KOPT-K1 (cell line): Measurements from ENCODE around the gene FES.
"Not testable (repeated sequence)": the region's sequence is repeated elsewhere in the genome, so short reads cannot be mapped to it uniquely, and the experiment has no call there.

Experiments
- H3K27ac ChIP-seq: fragments of 200-600 bp; sonication (generic); 2 replicates; pipeline ENCODE4 v1.5.1; 2016; ENCODE audit warnings: antibody characterized with exemption, mild to moderate bottlenecking, low read depth, low read length; ENCODE audit not compliant: poor library complexity, severe bottlenecking
- H3K36me3 ChIP-seq: fragments of 200-600 bp; sonication (generic); 2 replicates; pipeline ENCODE4 v1.5.1; 2017; ENCODE audit warnings: antibody characterized with exemption, mild to moderate bottlenecking, low read length, moderate library complexity; ENCODE audit not compliant: insufficient read depth
- H3K9me3 ChIP-seq: fragments of 200-600 bp; sonication (generic); 2 replicates; pipeline ENCODE4 v1.5.1; 2017; ENCODE audit warnings: antibody characterized with exemption, low read length, mild to moderate bottlenecking; ENCODE audit not compliant: insufficient read depth, poor library complexity, severe bottlenecking

The FES gene

DNA sequence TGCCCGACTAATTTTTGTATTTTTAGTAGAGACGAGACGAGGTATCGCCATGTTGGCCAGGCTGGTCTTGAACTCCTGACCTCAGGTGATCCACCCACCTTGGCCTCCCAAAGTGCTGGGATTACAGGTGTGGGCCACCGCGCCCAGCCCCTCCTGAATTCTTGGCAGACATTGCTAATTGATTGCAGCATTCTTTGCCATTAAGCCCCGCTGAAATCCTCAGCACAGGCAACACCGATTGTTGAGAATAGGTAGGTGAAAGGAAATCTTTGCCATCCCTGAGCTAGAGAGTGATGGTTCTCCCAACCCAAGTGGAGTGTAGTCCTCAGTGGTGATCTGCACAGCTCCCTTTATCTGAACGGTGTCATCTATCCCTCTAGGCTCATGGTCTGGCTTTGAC, 20.4 kb downstream of the FES start:
- Histone ChIP-seq H3K9me3 (no peaks in the 10 kb centered on the region), H3K27ac (no peak overlapping the region), H3K36me3 (peaks cover 47% of the 10 kb centered on the region)

DNA sequence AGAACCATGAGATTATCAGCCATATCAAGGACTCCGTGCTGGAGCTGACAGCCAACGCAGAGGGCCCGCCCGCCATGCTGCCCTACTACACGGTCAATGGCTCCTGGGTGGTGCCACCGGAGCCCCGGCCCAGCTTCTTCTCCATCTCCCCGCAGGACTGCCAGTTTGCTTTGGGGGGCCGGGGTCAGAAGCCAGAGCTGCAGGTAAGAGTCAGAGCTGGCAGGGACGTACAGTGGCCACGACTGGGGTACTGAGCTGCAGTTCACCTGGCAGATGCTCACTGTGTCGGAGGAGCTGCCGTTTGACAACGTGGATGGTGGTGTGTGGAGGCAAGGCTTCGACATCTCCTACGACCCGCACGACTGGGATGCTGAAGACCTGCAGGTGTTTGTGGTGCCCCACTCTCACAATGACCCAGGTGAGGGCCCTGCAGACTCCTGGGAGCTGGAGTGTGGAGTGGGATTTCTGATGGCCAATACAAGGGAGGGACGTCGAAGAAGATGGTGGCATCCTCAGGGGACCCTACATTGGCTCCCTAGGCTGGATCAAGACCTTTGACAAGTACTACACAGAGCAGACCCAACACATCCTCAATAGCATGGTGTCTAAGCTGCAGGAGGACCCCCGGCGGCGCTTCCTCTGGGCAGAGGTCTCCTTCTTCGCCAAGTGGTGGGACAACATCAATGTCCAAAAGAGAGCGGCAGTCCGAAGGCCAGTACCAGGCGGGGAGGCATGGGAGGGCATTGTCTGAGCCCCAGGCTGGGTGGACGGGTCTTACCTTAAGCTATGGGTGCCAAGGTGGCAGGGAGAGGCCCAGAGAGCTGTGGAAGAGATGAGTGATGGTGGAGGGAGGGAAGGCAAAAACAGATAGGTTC, 21.2 kb downstream of the FES start:
- H3K36me3 ChIP-seq, result peaks cover 55% of the 10 kb centered on the region
- no peak overlapping the region for H3K27ac ChIP-seq
- H3K9me3 ChIP-seq, result no peaks in the 10 kb centered on the region

DNA sequence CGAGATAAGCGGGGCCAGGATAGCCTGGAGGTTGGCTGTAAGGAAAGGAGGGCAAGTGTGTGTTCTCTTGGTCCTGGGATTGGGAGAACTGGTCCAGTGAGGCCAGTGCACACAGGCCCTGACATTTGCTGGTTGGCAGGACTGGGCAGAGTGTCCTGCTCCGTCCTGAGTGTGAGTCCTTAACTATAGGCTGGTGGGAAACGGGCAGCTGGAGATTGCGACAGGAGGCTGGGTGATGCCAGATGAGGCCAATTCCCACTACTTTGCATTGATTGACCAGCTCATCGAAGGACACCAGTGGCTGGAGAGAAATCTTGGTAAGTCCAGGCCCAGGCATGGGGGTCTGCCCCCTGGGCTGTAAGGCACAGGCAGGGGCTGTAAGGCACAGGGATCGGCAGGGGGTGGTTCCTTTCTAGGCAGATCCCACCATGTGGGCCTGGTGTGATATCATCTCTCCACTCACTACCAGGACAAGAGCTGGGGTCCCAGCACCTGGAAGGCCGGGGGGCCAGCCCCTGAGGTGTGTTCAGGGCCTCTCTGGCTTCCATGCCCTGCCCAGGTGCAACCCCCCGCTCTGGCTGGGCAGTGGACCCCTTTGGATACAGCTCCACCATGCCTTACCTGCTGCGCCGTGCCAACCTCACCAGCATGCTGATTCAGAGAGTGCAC, 22.0 kb downstream of the FES start:
- H3K27ac ChIP-seq, result no peak overlapping the region
- peaks cover 63% of the 10 kb centered on the region for H3K36me3 ChIP-seq

DNA sequence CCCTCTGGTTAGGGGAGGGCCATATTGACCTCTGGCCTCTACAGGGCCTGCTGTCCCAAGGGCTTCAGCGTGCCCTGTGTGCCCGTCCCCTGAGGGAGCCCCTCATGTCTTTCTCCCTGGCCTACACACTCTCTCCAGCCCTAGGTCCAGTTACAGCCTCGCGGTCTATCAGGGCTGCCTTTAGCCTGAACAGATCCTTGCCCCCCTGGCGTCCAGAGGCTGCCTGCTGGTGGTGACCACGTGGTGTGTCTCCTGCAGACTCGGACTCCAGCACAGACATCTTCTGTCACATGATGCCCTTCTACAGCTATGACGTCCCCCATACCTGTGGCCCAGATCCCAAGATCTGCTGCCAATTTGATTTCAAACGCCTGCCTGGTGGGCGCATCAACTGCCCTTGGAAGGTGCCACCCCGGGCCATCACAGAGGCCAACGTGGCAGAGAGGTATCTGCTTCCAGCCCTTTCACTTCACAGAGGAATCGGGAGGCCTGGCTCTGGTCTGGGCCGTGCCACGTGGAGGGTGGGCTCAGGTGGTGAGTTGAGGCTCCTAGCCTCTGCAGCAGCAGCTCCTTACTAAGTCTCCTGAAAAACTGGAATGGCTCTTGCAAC, 22.9 kb downstream of the FES start:
- peaks cover 71% of the 10 kb centered on the region for H3K36me3 ChIP-seq
- no peaks in the 10 kb centered on the region for H3K9me3 ChIP-seq
- H3K27ac ChIP-seq, result no peak overlapping the region

More for the DNA sequence above, 22.0 kb downstream of the FES start:
- no peaks in the 10 kb centered on the region for H3K9me3 ChIP-seq

DNA sequence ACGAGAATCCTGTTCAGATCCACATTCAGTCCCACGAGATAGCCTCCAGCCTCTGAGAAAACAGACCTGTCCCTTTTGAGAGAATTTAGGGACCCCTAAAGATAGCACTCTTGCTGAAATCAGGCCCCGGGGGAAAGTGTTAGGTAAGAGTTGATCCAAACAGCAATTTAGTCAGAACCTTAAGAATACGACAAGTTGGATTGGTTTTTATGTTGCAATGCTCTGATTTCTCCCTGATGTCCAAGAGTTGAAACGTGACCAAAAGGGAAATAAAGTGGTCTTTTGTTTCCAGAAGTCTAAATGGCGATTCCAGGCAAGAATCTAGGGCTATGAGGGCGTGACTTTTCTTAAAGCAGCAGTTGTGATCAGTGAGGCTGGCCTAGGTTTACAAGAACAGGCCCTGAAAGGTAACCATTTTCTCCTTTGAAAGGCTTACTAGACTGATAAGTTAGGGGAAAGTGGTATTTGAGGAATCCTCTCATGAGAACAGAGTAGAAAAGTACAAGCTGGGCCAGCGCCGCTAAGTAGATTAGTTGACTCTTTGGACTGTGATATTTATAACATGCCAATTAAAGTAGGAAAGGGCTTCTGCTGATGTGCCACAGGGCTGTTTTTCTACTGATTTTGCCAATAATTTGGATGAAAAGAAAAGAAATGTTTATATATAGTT, 23.7 kb downstream of the FES start:
- Histone ChIP-seq H3K36me3 (peaks cover 79% of the 10 kb centered on the region), H3K9me3 (no peaks in the 10 kb centered on the region), H3K27ac (no peak overlapping the region)

DNA sequence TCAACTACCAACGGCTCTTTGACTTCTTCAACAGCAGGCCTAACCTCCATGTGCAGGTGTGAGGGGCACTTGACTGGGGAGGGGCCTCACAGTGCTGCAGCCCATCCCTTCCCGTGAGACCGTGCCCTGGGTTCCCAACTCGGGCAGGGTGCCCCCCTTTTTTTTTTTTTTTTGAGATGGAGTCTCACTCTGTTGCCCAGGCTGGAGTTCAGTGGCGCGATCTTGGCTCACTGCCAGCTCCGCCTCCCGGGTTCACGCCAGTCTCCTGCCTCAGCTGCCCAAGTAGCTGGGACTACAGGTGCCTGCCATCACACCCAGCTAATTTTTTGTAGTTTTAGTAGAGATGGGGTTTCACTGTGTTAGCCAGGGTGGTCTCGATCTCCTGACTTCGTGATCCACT, 25.1 kb downstream of the FES start:
- H3K9me3 ChIP-seq, H3K27ac ChIP-seq: not testable (repeated sequence)
- peaks cover 94% of the 10 kb centered on the region for H3K36me3 ChIP-seq

DNA sequence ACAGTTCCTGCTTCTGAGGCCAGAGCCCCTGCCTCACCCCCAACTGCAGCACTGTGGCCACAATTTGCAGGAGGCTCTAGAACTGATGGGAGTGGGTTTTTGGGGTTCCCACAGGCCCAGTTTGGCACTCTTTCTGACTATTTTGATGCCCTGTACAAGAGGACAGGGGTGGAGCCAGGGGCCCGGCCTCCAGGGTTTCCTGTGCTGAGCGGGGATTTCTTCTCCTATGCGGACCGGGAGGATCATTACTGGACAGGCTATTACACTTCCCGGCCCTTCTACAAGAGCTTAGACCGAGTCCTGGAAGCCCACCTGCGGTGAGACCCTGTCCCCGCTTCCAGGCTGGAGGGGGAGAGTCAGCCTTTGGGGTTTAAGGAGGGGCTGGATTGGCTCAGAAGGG, 25.7 kb downstream of the FES start:
- no peak overlapping the region for H3K27ac ChIP-seq
- H3K36me3 ChIP-seq, result peaks cover 95% of the 10 kb centered on the region

DNA sequence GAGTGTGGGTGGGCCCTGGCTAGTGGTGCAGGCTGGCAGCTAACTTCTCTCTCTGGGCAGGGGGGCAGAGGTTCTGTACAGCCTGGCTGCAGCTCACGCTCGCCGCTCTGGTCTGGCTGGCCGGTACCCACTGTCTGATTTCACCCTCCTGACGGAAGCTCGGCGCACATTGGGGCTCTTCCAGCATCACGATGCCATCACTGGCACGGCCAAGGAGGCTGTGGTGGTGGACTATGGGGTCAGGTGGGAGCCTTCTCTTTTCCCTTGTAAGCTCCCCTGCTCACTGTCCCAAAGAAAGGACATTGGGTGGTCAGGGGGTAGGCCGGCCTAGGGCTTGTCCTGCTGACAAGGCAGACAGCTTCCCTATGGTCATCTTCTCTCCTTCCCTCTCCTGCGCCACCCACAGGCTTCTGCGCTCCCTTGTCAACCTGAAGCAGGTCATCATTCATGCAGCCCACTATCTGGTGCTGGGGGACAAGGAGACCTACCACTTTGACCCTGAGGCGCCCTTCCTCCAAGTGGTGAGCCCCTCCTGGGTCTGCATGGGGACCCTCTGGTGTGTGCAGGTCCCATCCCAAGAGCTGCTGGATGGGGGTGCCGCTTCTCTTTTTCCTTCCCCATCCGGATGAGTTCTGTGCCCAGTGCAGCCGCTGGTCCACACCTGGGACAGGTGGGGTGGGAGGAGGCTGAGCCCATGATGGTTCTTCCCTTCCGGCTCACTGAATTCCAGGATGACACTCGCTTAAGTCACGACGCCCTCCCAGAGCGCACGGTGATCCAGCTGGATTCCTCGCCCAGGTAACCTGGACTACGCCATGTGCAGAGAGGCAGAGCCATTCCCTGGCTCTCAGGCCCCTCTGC, 26.4 kb downstream of the FES start:
- Histone ChIP-seq H3K27ac (no peak overlapping the region), H3K9me3 (no peaks in the 10 kb centered on the region), H3K36me3 (peaks cover 95% of the 10 kb centered on the region)

More for the DNA sequence above, 25.7 kb downstream of the FES start:
- H3K9me3 ChIP-seq, result no peaks in the 10 kb centered on the region

DNA sequence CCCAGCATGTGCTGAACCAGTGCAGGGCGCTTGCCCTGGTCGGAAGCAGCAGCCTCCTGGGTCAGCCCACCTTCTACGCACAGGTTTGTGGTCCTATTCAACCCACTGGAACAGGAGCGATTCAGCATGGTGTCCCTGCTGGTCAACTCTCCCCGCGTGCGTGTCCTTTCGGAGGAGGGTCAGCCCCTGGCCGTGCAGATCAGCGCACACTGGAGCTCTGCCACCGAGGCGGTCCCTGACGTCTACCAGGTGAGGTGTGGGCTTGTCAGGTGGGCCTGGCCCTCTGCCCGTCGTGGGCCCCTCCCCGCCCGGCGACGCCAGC, 27.0 kb downstream of the FES start:
- Histone ChIP-seq H3K36me3 (peaks cover 95% of the 10 kb centered on the region), H3K9me3 (no peaks in the 10 kb centered on the region), H3K27ac (no peak overlapping the region)

DNA sequence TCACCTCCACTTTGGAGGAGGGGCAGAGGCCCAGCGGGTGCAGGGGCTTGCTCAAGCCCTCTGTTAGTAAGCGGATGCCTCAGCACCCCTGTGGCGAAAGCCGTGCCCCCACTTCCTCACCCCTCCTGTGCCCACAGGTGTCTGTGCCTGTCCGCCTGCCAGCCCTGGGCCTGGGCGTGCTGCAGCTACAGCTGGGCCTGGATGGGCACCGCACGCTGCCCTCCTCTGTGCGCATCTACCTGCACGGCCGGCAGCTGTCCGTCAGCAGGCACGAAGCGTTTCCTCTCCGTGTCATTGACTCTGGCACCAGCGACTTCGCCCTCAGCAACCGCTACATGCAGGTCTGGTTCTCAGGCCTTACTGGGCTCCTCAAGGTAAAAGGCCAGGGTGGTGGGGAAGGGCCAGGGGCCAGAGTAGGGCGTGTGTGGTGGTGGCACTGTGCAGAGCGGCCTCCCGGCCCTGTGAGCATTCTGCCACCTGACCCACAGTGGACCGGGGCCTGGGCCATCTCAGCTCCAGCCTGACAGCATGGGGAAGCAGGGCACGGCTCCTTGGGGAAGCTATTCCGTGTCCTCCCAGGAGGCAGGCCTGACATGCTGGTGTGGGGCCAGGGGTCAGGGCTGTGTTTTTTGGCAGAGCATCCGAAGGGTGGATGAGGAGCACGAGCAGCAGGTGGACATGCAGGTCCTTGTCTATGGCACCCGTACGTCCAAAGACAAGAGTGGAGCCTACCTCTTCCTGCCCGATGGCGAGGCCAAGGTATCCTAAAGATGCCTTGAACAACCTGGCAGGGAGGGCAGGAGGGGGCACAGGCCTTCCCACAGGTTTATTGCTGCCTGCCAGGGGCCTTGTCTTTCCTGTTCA, 27.8 kb downstream of the FES start:
- H3K36me3 ChIP-seq, result peaks cover 95% of the 10 kb centered on the region
- no peak overlapping the region for H3K27ac ChIP-seq
- H3K9me3 ChIP-seq, result no peaks in the 10 kb centered on the region

DNA sequence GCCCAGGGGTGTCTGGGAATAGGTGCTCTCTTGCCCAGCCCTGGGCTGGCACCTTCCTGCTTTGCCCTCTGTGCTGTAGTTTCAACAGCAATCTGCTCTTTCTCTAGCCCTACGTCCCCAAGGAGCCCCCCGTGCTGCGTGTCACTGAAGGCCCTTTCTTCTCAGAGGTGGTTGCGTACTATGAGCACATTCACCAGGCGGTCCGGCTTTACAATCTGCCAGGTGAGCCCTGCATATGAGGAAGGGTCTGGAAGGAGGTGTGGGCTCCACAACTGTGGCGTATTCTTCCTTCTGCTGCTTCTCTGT, 28.4 kb downstream of the FES start:
- Histone ChIP-seq H3K36me3 (peaks cover 95% of the 10 kb centered on the region), H3K9me3 (no peaks in the 10 kb centered on the region), H3K27ac (no peak overlapping the region)

DNA sequence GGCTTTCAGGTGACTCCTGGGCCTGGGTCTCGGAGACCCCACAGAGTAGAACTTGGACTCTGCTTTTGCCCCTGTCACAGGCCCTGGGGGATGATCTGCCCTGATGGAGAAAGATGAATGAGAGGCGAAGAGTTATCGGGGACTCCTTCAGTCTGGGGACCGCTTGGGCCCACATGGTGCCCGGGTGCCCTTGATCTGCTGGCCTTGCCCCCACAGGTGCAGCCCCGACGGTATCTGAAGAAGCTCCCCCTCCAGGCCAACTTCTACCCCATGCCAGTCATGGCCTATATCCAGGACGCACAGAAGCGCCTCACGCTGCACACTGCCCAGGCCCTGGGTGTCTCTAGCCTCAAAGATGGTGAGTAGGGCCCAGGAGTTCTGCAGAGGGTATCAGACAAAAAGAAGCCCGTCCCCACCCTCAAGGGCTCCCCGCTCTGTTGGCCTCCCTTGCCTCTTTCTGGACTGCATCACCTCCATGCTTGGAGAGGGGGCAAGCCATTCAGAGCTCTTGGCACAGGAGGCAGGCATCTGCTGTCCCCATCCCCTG, 29.2 kb downstream of the FES start:
- Histone ChIP-seq H3K36me3 (peaks cover 98% of the 10 kb centered on the region), H3K27ac (no peak overlapping the region), H3K9me3 (no peaks in the 10 kb centered on the region)

DNA sequence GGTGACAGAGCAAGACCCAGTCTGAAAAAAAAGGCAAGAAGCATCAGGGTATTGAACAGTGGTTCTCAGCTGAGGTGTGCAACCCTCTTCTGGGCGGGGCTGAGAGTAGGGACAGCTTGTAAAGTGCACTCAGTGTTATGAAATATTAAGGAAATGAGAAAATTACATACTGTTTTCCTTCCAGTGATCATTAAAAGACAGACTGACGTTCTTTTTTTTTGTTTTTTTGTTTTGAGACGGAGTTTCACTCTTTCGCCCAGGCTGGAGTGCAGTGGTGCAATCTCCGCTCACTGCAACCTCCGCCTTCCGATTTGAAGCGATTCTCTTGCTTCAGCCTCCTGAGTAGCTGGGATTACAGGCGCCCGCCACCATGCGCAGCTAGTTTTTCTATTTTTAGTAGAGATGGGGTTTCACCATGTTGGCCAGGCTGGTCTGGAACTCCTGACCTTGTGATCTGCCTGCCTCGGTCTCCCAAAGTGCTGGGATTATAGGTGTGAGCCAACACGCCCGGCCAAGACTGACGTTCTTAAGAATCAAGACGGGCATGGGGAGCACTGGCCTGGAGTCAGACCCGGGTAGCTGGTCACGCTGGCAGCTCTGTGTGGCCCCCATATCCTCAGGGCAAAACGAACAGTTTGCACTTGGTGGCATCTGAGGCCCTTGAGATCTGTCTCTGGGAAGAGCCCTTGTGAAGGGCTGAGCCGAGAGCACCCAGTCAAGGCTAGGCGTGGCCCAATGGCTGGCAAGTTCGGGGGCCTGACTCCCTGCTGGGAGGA, 30.2 kb downstream of the FES start:
- Histone ChIP-seq H3K27ac (no peak overlapping the region), H3K9me3 (no peaks in the 10 kb centered on the region), H3K36me3 (peaks cover 100% of the 10 kb centered on the region)
